HCT116 (cell line): Measurements from ENCODE around the gene ADARB2. TPM values are rescaled to one million over a fixed set of nuclear protein-coding genes. Genes with fewer than 3 reads are reported as not detected.

Experiments
- ATAC-seq: fragments of 200-7000 bp; cut with Tn5 transposase; 2 replicates; pipeline ENCODE4 v1.9.1; 2020; ENCODE audit warnings: mild to moderate bottlenecking, moderate library complexity
- BruUV-seq: library from RNA; stranded (reverse); fragments of 400-500 nt; replicated peaks from 2 replicates; lab custom pipeline; 2021; lab: Mats Ljungman, UMichigan
- CTCF ChIA-PET: fragments of 300-600 bp; sonication (Branson Sonifier 250); formaldehyde crosslinking; loops from one replicate; lab custom pipeline; 2021; ENCODE audit warnings: antibody characterized with exemption; lab: Charles Lee
- POLR2A ChIA-PET: fragments of 300-600, 350-600 bp; sonication (Branson Sonifier 250); formaldehyde crosslinking; loops from one replicate; lab custom pipeline; 2021; ENCODE audit warnings: antibody characterized with exemption; lab: Charles Lee
- RAD21 ChIA-PET, 2 experiments: fragments of 300-600 bp; sonication (Branson Sonifier 250); formaldehyde crosslinking; loops; one replicate each; lab custom pipeline; 2023; ENCODE audit warnings: low total read pairs in 2 of 2; ENCODE audit not compliant: uncharacterized antibody in 2 of 2, unreplicated experiment in 2 of 2, low non-redundant PET in 1 of 2; lab: Charles Lee
- DNase-seq: peaks from one replicate; pipeline ENCODE4 v3.0.0-alpha.2; 2010; ENCODE audit warnings: low read depth, low spot score
- H2AFZ ChIP-seq: fragments of 200-600 bp; shearing (Covaris generic), sonication (generic); 2 replicates; pipeline ENCODE4 v1.6.1; 2017; ENCODE audit warnings: low read depth, mixed run types, mixed read lengths, antibody characterized with exemption, low read length; ENCODE audit not compliant: poor library complexity, severe bottlenecking
- H3K27ac ChIP-seq: 2 replicates; pipeline ENCODE4 v1.5.1; 2012; ENCODE audit warnings: low read depth, low read length
- H3K27me3 ChIP-seq: fragments of 200-600 bp; sonication (generic); 2 replicates; pipeline ENCODE4 v1.6.1; 2016; ENCODE audit warnings: mixed run types, low read length, mixed read lengths; ENCODE audit not compliant: insufficient read depth
- H3K36me3 ChIP-seq, 2 experiments: fragments of 200-500 bp in 1 of 2; fragments of 200-600 bp in 1 of 2; sonication (Bioruptor generic) in 1 of 2; sonication (generic) in 1 of 2; 2 replicates each; pipeline versions ENCODE4 v1.5.1 to v1.6.1; 2014 to 2016; ENCODE audit warnings: low read length in 2 of 2, inconsistent platforms in 1 of 2, mixed read lengths in 1 of 2, mixed run types in 1 of 2; ENCODE audit not compliant: insufficient read depth in 2 of 2, control insufficient read depth in 1 of 2
- H3K4me1 ChIP-seq, 2 experiments: fragments of 200-600 bp in 1 of 2; sonication (generic) in 1 of 2; 2 replicates each; pipeline versions ENCODE4 v1.5.1 to v1.6.1; 2012 to 2017; ENCODE audit warnings: low read length in 2 of 2, inconsistent platforms in 1 of 2, mild to moderate bottlenecking in 1 of 2, mixed read lengths in 1 of 2, mixed run types in 1 of 2, moderate library complexity in 1 of 2; ENCODE audit not compliant: insufficient read depth in 2 of 2, control insufficient read depth in 1 of 2
- H3K4me2 ChIP-seq: fragments of 200-600 bp; sonication (generic); 2 replicates; pipeline ENCODE4 v1.6.1; 2017; ENCODE audit warnings: mixed run types, low read length, mixed read lengths
- H3K4me3 ChIP-seq, 2 experiments: fragments of 200-600 bp in 1 of 2; sonication (generic) in 1 of 2; replicated peaks in 1 of 2; 2 replicates each; pipeline ENCODE4 v1.5.1; 2011 to 2016; ENCODE audit warnings: low read length in 2 of 2, control low read depth in 1 of 2, low read depth in 1 of 2, mild to moderate bottlenecking in 1 of 2, mixed read lengths in 1 of 2, mixed run types in 1 of 2
- H3K79me2 ChIP-seq: fragments of 200-600 bp; sonication (generic); 2 replicates; pipeline ENCODE4 v1.6.1; 2017; ENCODE audit warnings: mild to moderate bottlenecking, mixed run types, low read length, moderate library complexity, mixed read lengths; ENCODE audit not compliant: insufficient read depth
- H3K9ac ChIP-seq: fragments of 200-600 bp; sonication (generic); 2 replicates; pipeline ENCODE4 v1.6.1; 2016; ENCODE audit warnings: low read length, mixed read lengths
- H3K9me2 ChIP-seq: fragments of 200-600 bp; sonication (generic), shearing (Covaris generic); 2 replicates; pipeline ENCODE4 v1.6.1; 2017; ENCODE audit warnings: mixed run types, mild to moderate bottlenecking, moderate library complexity; ENCODE audit not compliant: insufficient read depth
- H3K9me3 ChIP-seq, 2 experiments: fragments of 200-500 bp in 1 of 2; fragments of 200-600 bp in 1 of 2; sonication (Bioruptor generic) in 1 of 2; sonication (generic) in 1 of 2; 2 replicates each; pipeline ENCODE4 v1.6.1; 2014 to 2017; ENCODE audit warnings: low read length in 2 of 2, mixed read lengths in 2 of 2, inconsistent platforms in 1 of 2, low read depth in 1 of 2, mild to moderate bottlenecking in 1 of 2, mixed run types in 1 of 2, moderate library complexity in 1 of 2; ENCODE audit not compliant: control insufficient read depth in 1 of 2, insufficient read depth in 1 of 2
- H4K20me1 ChIP-seq: fragments of 200-600 bp; sonication (generic), shearing (Covaris generic); 2 replicates; pipeline ENCODE4 v1.6.1; 2017; ENCODE audit warnings: mixed run types, mild to moderate bottlenecking, moderate library complexity; ENCODE audit not compliant: insufficient read depth
- CBX3 ChIP-seq: IDR thresholded peaks from 2 replicates; pipeline ENCODE4 v1.6.1; 2012; ENCODE audit warnings: low read depth
- CEBPB ChIP-seq: IDR thresholded peaks from 2 replicates; pipeline ENCODE4 v1.6.1; 2012; ENCODE audit warnings: low read depth
- CTCF ChIP-seq, 3 experiments: fragments of 200-600 bp in 1 of 3; sonication (generic) in 1 of 3; IDR thresholded peaks in 2 of 3; conservative IDR thresholded peaks in 1 of 3; 2 replicates each; pipeline ENCODE4 v1.5.1; 2012 to 2017; ENCODE audit warnings: low read depth in 2 of 3, low read length in 2 of 3, antibody characterized with exemption in 1 of 3, borderline replicate concordance in 1 of 3, control low read depth in 1 of 3, mild to moderate bottlenecking in 1 of 3, mixed read lengths in 1 of 3, mixed run types in 1 of 3, moderate library complexity in 1 of 3; ENCODE audit not compliant: insufficient read depth in 1 of 3
- ELF1 ChIP-seq: IDR thresholded peaks from 2 replicates; pipeline ENCODE4 v1.6.1; 2012; ENCODE audit warnings: low read depth, borderline replicate concordance
- EZH2 ChIP-seq: fragments of 200-600 bp; sonication (generic); IDR thresholded peaks from 2 replicates; pipeline ENCODE4 v1.6.1; 2017; ENCODE audit warnings: antibody characterized with exemption, mixed run types
- EZH2phosphoT487 ChIP-seq: fragments of 200-600 bp; IDR thresholded peaks from 2 replicates; pipeline ENCODE4 v1.6.1; 2018; ENCODE audit warnings: antibody characterized with exemption, borderline replicate concordance
- FOSL1 ChIP-seq: IDR thresholded peaks from 2 replicates; pipeline ENCODE4 v1.6.1; 2012; ENCODE audit warnings: low read depth
- JUND ChIP-seq: IDR thresholded peaks from 2 replicates; pipeline ENCODE4 v1.6.1; 2012
- MAX ChIP-seq: IDR thresholded peaks from 2 replicates; pipeline ENCODE4 v1.6.1; 2012
- POLR2A ChIP-seq: IDR thresholded peaks from 2 replicates; pipeline ENCODE4 v1.7.0; 2011; ENCODE audit warnings: borderline replicate concordance; ENCODE audit not compliant: insufficient read depth, insufficient read length; ENCODE audit errors: extremely low read depth
- POLR2AphosphoS5 ChIP-seq: IDR thresholded peaks from 2 replicates; pipeline ENCODE4 v1.6.1; 2011; ENCODE audit warnings: mild to moderate bottlenecking, low read depth, low read length, moderate library complexity
- RAD21 ChIP-seq: IDR thresholded peaks from 2 replicates; pipeline ENCODE4 v1.6.1; 2012; ENCODE audit warnings: low read depth, mild to moderate bottlenecking
- SIN3A ChIP-seq: IDR thresholded peaks from 2 replicates; pipeline ENCODE4 v1.6.1; 2012; ENCODE audit warnings: low read depth
- SP1 ChIP-seq: IDR thresholded peaks from 2 replicates; pipeline ENCODE4 v1.6.1; 2012; ENCODE audit warnings: low read depth
- SRF ChIP-seq: IDR thresholded peaks from 2 replicates; pipeline ENCODE4 v1.6.1; 2012; ENCODE audit warnings: low read depth
- TCF7L2 ChIP-seq: IDR thresholded peaks from 2 replicates; pipeline ENCODE4 v1.7.0; 2011; ENCODE audit warnings: borderline replicate concordance, inconsistent platforms; ENCODE audit not compliant: insufficient read depth, insufficient read length; ENCODE audit errors: extremely low read depth
- YY1 ChIP-seq: IDR thresholded peaks from 2 replicates; pipeline ENCODE4 v1.6.1; 2011; ENCODE audit warnings: low read length, low read depth, moderate library complexity, mild to moderate bottlenecking; ENCODE audit not compliant: insufficient replicate concordance; ENCODE audit errors: extremely low read depth
- ZBTB33 ChIP-seq: IDR thresholded peaks from 2 replicates; pipeline ENCODE4 v1.6.1; 2011; ENCODE audit warnings: mild to moderate bottlenecking, low read length, moderate library complexity; ENCODE audit not compliant: insufficient replicate concordance; ENCODE audit errors: extremely low read depth
- ZFX ChIP-seq: fragments of 450-650 bp; IDR thresholded peaks from 2 replicates; pipeline ENCODE4 v1.6.1; 2017
- ZNF274 ChIP-seq: fragments of 200-500 bp; sonication (Bioruptor generic); IDR thresholded peaks from 2 replicates; pipeline ENCODE4 v1.6.1; 2014; ENCODE audit warnings: mild to moderate bottlenecking, low read depth, low read length, inconsistent platforms
- intact Hi-C: fragments of 100-400 bp; cut with micrococcal nuclease; formaldehyde crosslinking; loops from 2 replicates; pipeline ENCODE4 v1.10.0; 2022
- total RNA-seq: library from RNA; stranded (reverse); gene quantifications from one replicate; pipeline ENCODE4 v1.2.1, GENCODE V29; 2021; ENCODE audit not compliant: unreplicated experiment

ADARB2 gene
- total RNA-seq, 1 experiment from 2014 or later: not detected

GRCh38 chr10:1178506-1178905, 558.8 kb downstream of the ADARB2 start:
- intact Hi-C loops: no loop called here
- RAD21 ChIA-PET: interaction anchor here in 1 of 2 experiments (0.6 kb wide), 1 partner anchor 183 kb away, joined by 4 read pairs; no protein-coding TSS in a partner anchor
- Histone ChIP-seq H3K27me3 (peaks cover 13% of the 10 kb centered on the region), H3K4me1 (no peaks in the 10 kb centered on the region), H3K36me3 (no peaks in the 10 kb centered on the region), H2AFZ (no peak overlapping the region), H3K4me3 (no peak overlapping the region), H3K79me2 (no peaks in the 10 kb centered on the region), H3K9me3 (no peaks in the 10 kb centered on the region), H4K20me1 (no peaks in the 10 kb centered on the region), H3K4me2 (no peak overlapping the region), H3K9me2 (no peaks in the 10 kb centered on the region), H3K9ac (no peak overlapping the region), H3K27ac (no peak overlapping the region)
- POLR2A ChIA-PET: no interaction called here
- TF ChIP-seq ELF1 (no peak), POLR2AphosphoS5 (no peak), JUND (no peak), ZBTB33 (no peak), POLR2A (no peak), YY1 (no peak), CEBPB (no peak), RAD21 (no peak), SIN3A (no peak), EZH2phosphoT487 (no peak), SRF (no peak), FOSL1 (no peak), CTCF (IDR thresholded peaks at IDR 0.05 in 2 of 3, conservative IDR thresholded peaks at IDR 0.05 in 1 of 3; ENCODE audit: borderline replicate concordance in 1 of 3, insufficient read depth in 1 of 3, low read depth in 2 of 3, low read length in 2 of 3) (no peak), SP1 (no peak), TCF7L2 (no peak), EZH2 (no peak), ZNF274 (no peak), CBX3 (no peak), MAX (no peak), ZFX (no peak)
- ATAC-seq (no peak), DNase-seq (no peak)
- no TSS peak for BruUV-seq
- CTCF ChIA-PET: no interaction called here
